Left lobe of liver (tissue), 2 donors: ENCODE data around the gene ABCA3. TPM values are rescaled to one million over a fixed set of nuclear protein-coding genes. Genes with fewer than 3 reads are reported as not detected.
"Not testable (repeated sequence)": the region's sequence is repeated elsewhere in the genome, so short reads cannot be mapped to it uniquely, and the experiment has no call there.

Experiments
- ATAC-seq: fragments of 200-7000 bp; cut with Tn5 transposase; one replicate; pipeline ENCODE4 v1.9.1; 2020; ENCODE audit warnings: mild to moderate bottlenecking, moderate library complexity
- DNase-seq: peaks from one replicate; pipeline ENCODE4 v3.0.0-alpha.2; 2020; ENCODE audit warnings: low spot score
- total RNA-seq: library from RNA; stranded (reverse); gene quantifications from one replicate; pipeline ENCODE4 v1.2.1, GENCODE V29; 2021
- donor health status: DM: no; HTN: no; CAD: no; lungs with moderate emphysema.
- donor health status: DM: no; HTN: yes; CAD: no.

The ABCA3 gene
- 1.9 TPM for total RNA-seq

DNA sequence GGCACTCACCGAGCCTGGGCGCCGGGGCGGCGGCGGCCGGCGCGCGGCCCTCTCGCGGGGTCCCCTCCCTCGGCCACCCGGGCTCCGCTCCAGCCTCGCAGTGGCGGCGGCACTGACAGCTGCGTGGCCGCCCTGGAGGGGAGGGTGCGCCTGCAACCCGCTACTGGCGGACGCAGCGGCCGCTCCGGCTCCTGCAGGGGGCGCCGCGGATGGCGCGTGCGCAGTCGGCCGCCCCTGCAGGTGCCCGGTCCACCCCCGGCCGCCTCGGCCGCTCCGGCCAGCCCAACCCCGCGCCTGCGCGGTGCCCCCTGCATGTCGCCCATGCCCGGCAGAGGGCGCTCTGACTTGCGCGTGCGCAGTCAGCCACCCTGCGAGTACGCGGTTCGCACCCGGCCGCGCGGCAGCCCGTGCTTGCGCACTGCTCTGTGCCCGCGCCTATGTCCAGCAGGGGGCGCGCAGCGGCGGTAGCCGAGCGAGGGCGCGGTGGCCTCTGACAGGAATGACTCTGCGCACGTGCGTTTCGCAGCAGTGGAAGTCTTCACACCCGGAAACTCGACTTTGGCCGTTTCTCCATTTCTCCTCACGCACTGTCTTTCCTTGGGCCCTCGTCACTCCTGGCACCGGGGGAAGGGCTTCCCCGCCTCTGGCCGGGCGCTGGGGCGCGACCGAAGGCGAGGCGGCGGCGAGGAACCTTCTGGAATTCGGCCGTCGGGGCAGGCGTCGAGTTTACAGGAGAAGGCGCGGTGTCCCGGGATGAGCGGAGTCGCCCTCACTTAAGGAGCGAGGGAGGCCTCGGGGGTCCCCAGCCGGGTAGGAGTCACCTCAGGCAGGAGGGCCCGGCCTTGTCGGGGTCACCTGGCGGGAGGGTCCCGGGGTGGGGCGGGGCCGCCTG lies at the start of gene ABCA3:
Gene ABCA3 (minus strand): TSS at position 165 of the 892 bp plus-strand sequence. CDS start 14,262 bp downstream, outside the sequence.
- DNase-seq (peak; percentile 96), ATAC-seq (peak; percentile 95)

DNA sequence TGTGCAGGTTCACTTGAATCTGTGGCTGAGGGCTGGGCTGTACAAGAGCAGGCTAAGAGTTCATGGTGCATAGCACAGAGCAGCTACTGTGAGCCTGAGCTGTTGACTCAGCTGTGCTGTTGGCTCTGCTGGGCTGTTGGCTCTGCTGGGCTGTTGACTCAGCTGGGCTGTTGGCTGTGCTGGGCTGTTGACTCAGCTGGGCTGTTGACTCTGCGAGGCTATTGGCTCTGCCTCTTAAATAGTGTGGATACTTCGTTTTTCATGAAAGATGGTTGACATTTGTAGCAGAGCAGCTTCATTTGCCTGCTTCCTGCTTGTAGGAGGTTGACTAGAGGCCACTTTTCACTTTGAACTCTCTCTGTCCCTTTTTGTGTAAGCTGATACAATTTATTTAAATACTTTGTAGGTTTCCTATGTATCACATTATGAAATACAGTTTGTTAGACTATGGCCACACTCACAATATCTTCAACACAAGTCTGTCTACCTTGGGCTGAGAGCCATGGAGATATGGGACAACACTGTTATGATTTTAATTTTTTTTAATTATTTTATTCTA lies 48.4 kb upstream of the ABCA3 start:
- DNase-seq = peak; percentile 45

DNA sequence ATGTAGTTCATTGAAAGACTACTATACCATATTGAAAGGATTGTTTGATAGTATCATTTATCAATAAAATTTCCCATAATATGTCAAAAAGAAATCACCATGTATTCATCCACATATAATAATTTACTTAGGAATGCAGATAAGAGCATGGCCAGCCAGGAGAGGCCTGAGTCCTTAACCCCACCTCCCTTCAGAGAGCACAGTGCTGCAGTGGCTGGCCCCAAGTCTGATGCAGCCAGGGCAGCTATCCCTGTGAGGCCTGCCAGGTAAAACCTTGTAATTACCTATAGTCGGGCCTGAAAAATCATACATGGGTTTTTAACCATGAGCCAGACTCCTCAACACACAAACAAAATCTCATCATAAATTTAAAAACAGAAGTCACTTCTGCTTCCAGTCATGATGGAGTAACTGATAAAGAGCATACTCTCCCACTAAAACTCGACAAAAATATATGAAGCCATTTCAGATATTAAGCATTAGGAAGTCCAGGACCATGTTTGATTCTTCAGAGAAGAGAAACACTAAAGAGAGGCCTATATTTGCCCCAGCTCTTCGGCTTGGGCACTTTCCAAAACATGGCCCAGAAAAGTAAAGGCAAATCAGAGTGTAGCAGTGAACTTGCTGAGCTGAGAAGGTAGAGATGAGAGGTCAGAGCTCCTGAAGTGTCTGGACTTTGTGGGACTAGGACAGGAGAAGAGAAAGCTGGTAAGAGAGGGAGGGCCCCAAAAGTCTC lies 47.8 kb upstream of the ABCA3 start:
- DNase-seq = no peak
- no peak for ATAC-seq

More for the DNA sequence above, 48.4 kb upstream of the ABCA3 start:
- peak; percentile 71 for ATAC-seq

DNA sequence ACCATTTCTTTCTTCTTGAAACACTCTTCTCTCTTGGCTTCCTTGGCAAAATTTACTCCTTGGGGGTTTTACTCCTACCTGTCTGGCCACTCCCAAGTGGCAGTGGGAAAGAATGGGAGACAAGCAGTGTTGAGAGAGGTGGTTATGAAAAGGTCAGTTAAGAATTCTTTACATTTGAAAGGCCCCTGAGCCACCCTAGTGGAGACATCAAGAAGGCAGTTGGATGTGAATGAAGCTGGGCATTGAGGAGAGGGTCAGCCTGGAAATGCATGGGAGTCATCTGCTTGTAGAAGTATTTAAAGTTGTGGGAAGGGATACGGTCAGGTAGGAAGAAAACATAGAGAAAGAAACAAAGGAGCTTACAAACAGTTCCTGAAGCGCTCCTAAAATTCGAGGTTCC lies 46.5 kb upstream of the ABCA3 start:
- ATAC-seq (no peak), DNase-seq (no peak)

DNA sequence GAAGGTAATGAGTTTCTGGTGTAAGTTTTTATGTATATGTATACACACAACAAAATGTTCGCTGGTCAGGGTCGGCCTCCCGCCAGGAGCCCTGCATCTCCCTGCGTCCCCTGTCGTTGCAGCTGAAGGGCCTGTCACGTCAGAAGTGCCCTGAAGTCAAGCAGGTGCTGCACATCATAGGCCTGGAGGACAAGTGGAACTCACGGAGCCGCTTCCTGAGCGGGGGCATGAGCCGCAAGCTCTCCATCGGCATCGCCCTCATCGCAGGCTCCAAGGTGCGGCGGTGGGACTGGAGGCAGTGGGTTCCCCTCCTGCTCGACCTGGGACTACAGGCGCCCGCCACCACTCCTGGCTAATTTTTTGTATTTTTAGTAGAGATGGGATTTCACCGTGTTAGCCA lies 45.5 kb upstream of the ABCA3 start:
- not testable (repeated sequence) for DNase-seq, ATAC-seq

DNA sequence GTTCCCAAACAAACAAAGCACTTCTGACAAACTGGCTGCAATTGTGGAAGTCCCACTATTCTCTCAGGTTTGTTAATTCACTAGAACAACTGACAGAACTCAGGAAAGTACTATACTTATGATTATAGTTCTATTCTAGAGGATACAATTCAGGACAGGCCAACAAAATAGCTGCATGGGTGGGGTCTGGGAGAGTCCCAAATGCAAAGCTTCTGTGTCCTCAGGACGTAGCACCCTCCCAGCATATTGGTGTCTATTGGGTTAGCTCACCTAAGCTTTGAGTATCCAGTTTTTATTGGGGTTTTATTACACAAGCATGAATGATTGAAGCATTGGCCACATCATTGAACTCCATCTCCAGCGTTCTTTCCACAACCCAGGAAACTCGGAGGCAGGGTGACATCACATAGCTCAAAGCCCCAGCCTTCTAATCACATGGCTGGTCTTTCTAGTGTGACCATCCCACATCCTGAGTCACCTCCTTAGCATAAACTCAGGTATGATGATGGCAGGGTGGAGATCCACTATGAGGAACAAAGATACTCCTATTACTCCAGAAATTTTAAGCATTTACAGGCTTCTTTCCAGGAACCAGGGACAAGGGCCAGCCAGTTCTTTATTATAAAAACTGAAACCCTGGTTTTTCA lies 44.8 kb upstream of the ABCA3 start:
- DNase-seq (no peak), ATAC-seq (no peak)

DNA sequence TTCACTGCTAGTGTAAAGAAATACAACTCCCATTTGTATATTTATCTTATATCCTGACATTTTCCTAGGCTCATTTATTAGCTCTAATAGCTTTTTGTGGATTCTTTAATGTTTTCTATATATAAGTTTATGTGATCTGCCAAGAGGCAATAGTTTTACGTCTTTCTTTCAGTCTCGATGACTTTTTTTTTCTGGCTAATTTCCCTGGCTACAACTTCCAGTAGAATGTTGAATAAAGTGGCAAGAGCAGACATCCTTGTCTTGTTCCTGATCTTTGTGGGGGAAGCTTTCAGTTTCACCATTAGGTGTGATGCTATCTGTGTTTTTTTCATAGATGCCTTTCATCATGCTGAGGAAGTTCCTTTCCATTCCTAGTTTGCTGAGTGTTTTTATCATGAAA lies 43.9 kb upstream of the ABCA3 start:
- ATAC-seq (no peak), DNase-seq (no peak)

DNA sequence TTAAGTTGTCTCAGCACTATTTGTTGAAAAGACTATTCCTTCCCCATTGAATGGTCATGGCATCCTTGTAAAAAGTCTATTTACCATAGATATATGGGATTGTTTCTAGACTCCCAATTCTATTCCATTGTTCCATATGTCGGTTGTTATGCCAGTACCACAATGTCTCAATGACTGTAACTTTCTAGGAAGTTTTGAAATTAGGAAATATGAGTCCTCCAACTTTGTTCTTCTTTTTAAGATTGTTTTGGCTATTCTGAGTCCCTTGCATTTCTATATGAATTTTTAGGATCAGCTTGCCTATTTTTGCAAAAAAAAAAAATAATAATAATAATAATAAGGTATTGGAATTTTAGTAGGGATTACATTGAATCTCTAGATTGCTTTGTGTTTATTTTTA lies 43.0 kb upstream of the ABCA3 start:
- no peak for DNase-seq
- ATAC-seq = no peak

DNA sequence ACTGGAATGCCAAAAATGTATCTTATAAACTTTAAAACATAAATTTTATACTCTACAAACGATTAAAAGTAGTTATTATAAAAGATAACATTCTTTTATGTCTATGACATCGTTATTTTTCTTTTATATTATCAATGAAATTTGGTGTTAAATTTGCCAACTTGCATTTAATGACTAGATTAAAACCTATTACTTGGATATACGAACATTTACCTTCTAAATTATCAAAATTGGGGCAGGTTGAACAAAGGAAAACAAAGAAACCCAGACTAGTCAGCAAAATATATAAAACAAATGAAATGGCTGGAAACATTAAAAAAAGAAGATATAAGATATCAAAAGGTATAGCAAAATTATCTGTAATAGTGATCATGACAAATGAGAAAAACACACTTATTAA lies 34.1 kb upstream of the ABCA3 start:
- no peak for ATAC-seq
- no peak for DNase-seq

DNA sequence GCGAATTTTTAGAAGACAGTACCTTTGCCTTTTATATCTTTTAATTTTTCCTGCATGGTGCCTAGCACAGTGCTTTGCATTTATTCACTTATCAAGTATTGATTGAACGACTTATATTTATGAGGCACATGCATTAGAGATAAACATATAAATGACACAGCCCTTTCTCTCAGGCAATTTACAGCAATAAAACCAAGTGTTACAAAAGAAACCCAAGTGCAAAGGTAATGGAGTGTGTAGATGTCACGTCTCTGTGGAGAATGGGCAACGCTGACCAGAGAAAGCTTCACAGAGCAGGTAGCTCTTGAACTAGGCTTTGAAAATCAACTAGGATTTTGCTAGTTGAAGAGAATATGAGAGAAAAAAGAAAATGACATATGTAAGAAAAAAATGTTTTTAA lies 32.6 kb upstream of the ABCA3 start:
- no peak for DNase-seq

DNA sequence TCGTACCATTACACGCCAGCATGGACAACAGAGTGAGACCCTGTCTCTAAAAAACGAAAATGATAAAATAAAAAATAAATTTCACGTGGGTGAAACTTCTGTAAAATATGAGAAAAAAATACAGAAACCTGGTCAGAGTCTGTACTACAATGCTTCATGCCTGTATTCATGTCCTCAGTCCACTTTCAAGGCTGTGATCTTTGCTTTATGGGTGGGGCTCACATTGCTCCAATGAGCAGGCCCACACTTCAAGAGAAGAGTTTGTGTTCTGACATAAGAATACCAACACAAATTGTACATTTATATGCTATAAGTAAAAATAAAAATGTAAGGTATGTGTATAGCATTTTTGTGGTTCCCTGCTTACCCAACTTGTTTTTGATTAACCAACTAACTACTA lies 32.2 kb upstream of the ABCA3 start:
- DNase-seq = no peak
- ATAC-seq = no peak

More for the DNA sequence above, 32.6 kb upstream of the ABCA3 start:
- no peak for ATAC-seq

DNA sequence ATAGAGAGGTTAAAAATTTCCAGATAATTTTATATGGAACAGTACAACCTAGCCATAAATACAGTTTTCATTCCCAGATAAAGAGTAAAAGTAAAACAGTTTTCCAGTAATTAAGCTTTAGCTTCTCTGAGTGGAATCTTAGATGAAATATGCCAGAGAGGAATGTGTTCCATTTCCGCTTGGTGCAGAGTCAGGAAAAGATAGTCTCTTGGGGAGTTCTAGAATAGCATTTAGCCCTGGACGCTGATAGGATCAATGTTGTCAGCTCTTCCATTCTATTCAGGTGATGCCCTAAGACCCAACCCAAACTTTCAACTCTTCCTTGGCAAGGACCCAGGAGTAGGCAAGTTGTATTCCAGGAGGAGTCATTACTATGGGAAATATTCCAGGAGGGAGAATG lies 30.9 kb upstream of the ABCA3 start:
- no peak for ATAC-seq
- no peak for DNase-seq

DNA sequence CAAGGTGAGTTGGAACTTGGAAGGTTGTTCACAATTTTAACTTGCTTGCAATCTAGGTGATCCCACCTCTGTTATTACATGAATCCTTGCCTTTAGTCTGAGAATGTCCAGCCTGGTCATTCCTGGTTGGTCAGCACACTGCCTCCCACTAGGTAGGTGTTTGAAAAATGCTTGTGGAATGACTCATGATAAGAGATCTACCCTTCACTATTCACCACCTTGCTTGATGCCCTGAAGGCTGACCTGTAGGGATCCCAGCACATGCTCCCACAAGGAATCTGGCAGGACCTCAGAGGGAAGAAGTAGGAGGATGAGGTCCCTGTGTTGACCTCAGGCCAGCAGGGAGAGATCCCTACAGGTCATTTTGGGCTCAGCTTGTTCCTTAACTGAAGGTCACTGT lies 30.2 kb upstream of the ABCA3 start:
- no peak for ATAC-seq
- no peak for DNase-seq

DNA sequence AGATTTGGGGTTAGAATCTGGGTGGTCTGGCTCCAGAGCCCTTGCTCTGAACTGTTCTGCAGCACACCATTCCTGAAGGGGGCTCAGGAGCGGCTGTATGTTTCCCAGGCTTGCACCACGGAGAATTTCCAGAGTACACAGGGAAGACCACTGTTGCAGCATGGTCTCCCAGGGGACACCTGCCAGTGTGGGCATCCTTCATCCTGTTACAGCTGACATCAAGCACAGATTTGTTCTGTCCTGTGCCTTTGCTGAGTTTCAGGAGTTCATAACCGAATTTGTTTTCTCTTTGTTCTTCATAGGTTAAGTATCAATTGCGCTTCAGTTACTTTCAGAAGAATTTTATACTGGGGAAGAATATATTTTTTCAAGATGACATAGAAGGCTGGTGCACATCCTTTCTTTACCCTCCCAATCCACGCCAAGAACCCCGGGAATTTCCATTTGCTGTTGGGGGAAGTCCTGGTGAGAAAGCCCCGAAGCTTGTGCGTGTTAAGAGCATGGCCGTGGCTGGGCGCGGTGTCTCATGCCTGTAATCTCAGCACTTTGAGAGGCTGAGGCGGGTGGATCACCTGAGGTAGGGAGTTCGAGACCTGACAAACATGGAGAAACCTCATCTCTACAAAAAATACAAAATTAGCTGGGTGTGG lies 26.3 kb upstream of the ABCA3 start:
- no peak for DNase-seq
- no peak for ATAC-seq

DNA sequence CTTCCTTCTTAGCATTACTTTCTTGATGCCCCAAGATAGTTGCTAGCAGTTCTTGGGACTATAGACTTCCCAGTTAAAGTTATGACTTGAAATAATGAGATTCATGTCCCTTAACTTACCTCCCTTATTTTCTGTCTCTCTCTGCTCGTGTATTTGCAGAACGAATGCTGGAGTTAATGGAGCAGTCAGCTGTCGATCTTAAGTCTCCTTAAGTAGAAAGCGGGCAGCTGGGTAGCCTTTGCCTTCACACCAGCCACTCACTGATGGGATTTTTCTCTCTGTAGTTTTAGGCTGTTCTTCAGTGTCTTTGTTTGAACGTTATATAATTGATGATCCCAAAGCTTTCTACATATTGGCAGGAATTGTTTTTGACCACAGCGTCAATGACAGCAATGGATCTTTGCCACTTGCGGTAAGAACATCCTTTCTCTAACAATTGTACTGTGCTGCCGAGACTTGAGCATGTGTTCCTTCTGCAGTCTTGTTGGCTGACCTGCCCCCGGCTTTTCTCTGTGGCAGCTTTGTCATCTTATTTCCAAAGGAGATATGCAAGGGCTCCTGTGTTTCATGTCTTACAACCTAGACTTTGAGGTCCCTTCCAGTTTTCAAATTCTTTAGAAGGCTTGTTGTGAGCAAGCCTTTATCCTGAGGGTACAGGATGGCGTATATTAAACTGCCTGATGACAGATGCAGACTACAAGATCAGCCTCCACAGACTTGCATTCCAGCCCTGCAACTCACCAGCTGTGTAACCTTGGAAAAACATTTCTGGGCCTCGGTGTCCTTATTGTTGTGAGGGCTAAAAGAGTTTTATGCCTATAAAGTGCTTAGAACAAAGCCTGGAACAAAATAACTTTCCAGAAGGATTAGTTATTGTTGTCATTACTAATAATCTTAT lies 25.1 kb upstream of the ABCA3 start:
- ATAC-seq = no peak

DNA sequence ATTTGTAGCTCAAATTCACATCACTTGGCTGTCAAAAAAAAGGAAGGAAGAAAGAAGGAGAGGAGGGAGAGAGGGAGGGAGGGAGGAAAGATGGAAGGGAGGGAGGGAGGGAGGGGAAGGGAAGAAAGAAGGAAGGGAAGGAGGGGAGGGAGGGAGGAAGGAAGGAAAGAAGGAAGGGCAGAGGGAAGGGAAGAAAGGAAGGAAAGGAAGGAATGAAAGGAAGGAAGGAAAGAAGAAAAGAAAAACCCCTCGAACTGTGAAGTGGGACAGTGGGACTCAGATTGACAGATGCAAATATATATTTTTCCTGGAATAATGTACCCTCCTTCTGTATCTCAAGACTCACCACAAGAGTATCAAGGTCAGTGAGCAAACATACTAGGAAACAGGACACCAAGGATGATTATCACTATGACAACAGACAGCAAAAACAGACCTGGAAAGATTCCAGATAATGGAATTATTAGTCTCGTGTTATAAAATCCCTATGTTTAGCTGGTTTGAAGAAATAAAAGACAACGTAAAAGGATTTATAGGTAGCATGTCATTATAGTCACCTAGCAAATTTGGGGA lies 24.2 kb upstream of the ABCA3 start:
- no peak for DNase-seq
- no peak for ATAC-seq

More for the DNA sequence above, 25.1 kb upstream of the ABCA3 start:
- DNase-seq = no peak

DNA sequence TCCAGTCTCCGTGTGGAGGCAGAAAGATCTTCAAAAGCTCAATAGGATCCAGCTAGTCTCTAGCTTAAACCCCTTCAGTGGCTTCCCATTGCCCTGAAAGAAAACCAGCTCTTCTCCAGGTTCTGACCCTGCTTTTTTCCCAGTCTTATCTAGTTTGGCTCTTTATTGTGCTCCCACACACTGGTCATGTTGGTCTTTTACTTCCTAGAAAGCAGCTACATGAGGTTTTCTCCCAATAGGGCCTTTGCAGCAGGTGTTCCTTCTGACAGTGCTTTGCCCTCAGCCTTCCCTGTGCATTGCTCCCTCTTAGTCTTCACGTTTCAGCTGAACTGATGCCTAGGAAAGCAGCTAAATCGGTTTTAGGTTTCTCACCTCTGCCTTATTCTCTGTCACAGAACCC lies 21.7 kb upstream of the ABCA3 start:
- DNase-seq = no peak
- no peak for ATAC-seq

DNA sequence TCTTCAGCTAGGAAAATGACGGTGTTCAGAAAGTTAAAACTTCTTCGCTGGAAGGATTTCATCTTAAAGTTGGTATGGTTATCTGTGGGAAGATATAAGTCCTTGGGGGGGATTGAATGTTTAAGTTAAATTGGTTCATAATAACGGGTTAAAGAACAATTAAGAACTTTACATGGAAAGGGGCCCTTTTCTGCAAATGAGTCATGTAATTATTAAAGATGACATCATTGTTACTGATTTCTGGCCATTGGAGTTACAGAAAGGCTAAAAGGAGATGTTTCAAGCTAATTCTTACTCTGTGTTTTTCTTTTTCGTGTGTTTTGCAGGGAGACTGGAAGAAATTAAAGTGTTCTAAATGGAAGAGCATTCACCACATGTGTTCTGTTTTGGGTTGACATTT lies 20.6 kb upstream of the ABCA3 start:
- DNase-seq = no peak
- ATAC-seq = no peak

DNA sequence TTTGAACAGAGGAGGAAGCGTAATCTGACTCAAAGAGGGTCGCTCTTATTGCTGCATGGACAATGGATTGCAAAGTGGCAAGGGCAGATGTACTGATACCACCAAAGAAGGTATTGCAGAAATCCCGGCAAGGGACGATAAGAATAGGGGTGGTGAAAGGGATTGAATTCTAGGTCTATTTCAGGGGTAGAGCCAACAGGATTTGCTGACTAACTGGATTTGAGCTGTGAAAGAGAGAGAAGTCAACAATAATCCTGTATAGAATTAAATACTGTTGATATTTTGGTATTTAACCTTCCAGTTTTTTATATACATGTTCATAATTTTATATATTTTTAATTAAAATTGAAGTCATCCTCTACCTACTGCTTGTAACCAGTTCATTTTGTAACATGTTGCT lies 19.4 kb upstream of the ABCA3 start:
- no peak for ATAC-seq
- no peak for DNase-seq
